Posterior vena cava (tissue), 2 donors: Measurements from ENCODE around the gene SLC38A3. TPM values are rescaled to one million over a fixed set of nuclear protein-coding genes. Genes with fewer than 3 reads are reported as not detected.
"Not testable (repeated sequence)": the region's sequence is repeated elsewhere in the genome, so short reads cannot be mapped to it uniquely, and the experiment has no call there.

Experiments
- DNase-seq: peaks from one replicate; pipeline ENCODE4 v3.0.0-alpha.2; 2020; ENCODE audit warnings: low spot score
- intact Hi-C, 2 donors: fragments of 100-400 bp; cut with DNase I; formaldehyde crosslinking; loops; one replicate each; pipeline versions ENCODE4 v1.14.1 to v1.14.2; 2022 to 2023
- total RNA-seq, 2 donors: library from RNA; stranded (reverse); fragmentation: NEBNext Ultra II Directional; extraction: Animal tissue kit (Norgen Biotek cat#: 25700); gene quantifications; one replicate each; pipeline ENCODE4 v1.2.1, GENCODE V29; 2021
- donor health status: DM: yes; HTN: yes; CAD: no.
- donor health status: DM: yes; HTN: yes; CAD: no.

Gene SLC38A3
- total RNA-seq, 2 donors from 2014 or later: 0.37 to 0.62 TPM

DNA sequence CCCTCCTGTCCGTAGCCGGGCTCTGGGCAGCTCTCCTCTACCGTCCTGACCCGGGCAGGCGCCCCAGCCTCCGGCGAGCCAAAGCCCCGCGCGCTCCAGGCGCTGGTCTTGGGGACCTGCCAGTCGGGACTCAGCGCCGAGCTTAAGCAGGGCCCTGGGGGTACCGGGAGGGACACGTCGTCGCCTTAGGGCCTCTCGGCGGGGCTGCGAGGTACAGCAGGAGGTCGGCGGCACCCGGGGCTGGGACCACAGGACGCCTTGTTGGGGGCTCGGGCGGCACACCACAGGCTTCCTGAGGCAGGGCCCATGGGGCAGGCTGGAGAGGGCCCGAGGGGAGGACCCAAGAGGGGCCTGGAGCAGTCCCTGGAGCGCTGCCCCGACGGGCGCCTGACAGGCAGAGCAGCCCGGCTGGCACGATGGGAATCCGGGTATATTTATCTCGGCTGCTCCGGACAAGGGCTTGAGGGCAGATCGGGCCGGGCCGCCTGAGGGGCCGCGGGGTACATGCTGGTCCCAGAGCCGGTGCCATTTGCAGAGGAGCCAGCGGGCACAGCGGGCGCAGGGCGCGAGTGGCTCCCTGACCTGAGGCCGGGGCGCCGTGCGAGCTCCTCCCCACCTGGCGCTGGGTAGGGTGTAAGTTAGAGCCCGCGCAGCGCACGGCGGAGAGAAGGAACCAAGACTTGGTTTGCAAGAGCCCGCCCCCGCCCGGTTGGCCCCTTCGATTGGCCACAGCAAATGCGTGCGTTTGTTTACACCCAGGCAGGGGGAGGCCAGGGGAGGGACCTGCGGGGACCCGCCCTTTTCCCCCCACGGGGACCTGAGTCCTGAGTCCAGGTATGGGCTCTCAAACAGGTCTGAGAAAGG, 574 bp downstream of the SLC38A3 start:
- no peak for DNase-seq
- intact Hi-C loops: no loop called here

GRCh38 chr3:50207359-50208042, 2.4 kb downstream of the SLC38A3 start:
- intact Hi-C loops: no loop called here
- DNase-seq: no peak

GRCh38 chr3:50208677-50209344, 3.7 kb downstream of the SLC38A3 start:
- no peak for DNase-seq

GRCh38 chr3:50210176-50210509, 5.1 kb downstream of the SLC38A3 start:
- no peak for DNase-seq
- intact Hi-C loops: no loop called here

More at GRCh38 chr3:50208677-50209344, 3.7 kb downstream of the SLC38A3 start:
- intact Hi-C loops: no loop called here

DNA sequence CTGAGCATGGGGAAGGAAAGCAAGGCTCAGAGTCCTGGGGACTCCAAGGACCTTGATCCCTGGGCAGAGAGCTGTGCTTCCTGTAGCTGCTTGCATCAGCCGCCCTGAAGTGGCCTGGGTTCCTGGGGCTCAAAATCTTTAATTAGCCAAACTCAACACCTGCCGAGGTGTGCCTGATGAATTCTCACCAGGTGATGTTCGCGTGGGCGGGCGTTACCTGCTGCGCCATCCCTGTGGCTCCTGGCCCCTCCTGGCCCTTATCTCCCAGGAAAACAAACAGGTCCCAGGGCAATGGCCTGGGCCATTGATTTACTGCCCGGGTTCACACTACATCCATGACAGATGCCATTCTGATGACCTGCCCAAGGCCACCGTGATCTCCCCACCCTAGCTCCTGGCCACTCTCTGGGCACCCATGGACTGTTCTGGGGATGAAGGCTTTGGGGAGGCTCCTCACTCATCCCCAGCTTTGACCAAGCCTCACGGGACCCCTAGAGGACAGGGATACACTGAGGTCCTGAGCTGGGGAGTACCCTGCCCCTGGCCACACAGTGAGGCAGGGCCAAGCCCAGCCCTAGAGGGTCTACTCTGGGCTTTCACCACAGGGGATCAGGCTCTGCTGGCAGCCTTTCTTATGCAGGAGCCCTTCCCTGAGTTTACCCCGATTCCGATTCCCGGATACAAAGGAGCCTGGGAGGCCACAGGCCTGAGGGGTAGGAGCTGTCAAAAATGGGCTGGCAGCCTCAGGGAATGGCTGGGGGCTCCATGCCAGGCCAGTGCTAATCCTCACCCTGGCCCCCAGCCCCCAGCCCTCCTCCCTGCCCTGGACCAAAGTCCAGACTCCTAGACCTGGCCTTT, 5.7 kb downstream of the SLC38A3 start:
- DNase-seq: no peak
- intact Hi-C loops: no loop called here

DNA sequence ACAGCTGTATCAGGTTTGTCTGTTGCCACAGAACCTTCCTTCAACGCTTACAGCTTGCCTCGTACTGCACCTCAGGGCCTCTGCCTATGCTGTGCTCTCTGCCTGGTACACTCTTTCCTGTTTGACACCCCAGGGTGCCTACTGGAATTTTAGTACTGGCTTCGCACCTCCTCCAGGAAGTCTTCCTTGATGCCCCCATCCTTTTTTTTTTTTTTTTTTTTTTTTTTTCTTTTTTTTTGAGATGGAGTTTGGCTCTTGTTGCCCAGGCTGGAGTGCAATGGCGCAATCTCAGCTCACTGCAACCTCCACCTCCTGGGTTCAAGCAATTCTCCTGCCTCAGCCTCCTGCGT, 6.3 kb downstream of the SLC38A3 start:
- intact Hi-C loops, DNase-seq: not testable (repeated sequence)

DNA sequence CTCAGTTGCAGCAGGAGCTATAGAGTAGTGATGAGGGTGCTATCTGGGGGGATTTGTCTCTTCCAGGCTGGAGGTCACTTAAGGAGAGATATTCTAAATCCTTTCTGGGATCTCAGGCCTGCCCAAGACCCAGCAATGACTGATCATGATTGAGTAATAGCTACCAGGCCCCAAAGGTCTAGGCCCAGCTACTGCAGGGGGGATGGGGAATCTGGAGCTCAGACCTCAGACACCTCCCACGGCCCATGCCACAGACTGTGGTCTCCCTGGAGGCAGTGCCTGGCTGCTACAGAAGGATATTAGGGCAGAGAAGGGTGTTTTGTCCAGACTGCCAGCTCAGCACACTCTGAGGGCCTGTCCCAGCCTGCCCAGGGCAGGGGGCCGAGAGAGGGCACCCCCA, 6.9 kb downstream of the SLC38A3 start:
- no peak for DNase-seq
- intact Hi-C loops: loop anchor here in 1 of 2 donors (2.0 kb wide), 1 partner anchor 193 kb away; no protein-coding TSS in a partner anchor

GRCh38 chr3:50212502-50212901, 7.4 kb downstream of the SLC38A3 start:
- no peak for DNase-seq

GRCh38 chr3:50212971-50213370, 7.9 kb downstream of the SLC38A3 start:
- DNase-seq: no peak
- intact Hi-C loops: loop anchor here in 1 of 2 donors (2.0 kb wide), 1 partner anchor 194 kb away; no protein-coding TSS in a partner anchor

More at GRCh38 chr3:50212502-50212901, 7.4 kb downstream of the SLC38A3 start:
- intact Hi-C loops: loop anchor here in 1 of 2 donors (2.0 kb wide), 1 partner anchor 194 kb away; no protein-coding TSS in a partner anchor

GRCh38 chr3:50213373-50213772, 8.3 kb downstream of the SLC38A3 start:
- no peak for DNase-seq
- intact Hi-C loops: loop anchor here in 1 of 2 donors (2.0 kb wide), 1 partner anchor 195 kb away; no protein-coding TSS in a partner anchor

GRCh38 chr3:50214824-50215223, 9.8 kb downstream of the SLC38A3 start:
- no peak for DNase-seq
- intact Hi-C loops: no loop called here

DNA sequence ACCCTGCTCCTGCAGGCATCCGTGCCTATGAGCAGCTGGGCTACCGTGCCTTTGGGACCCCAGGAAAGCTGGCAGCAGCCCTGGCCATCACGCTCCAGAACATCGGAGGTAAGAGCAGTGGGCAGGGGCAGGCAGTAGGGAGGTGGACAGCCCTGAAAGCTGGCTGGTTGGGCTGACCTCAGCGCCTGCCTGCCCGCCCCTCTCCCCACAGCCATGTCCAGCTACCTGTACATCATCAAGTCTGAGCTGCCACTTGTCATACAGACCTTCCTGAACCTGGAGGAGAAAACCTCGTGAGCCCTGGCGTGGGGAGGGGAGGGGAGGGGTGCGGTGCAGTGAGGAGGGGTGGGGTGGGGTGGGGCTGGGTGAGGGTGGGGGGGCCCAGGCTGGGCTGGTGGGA, 10.5 kb downstream of the SLC38A3 start:
- intact Hi-C loops: no loop called here

GRCh38 chr3:50217681-50218080, 12.6 kb downstream of the SLC38A3 start:
- intact Hi-C loops: no loop called here
- no peak for DNase-seq

More for the DNA sequence above, 10.5 kb downstream of the SLC38A3 start:
- DNase-seq: no peak

- no peak for DNase-seq
- intact Hi-C loops: no loop called here
Measured at GRCh38 chr3:50218448-50218847, 13.4 kb downstream of the SLC38A3 start.

- intact Hi-C loops: no loop called here
- no peak for DNase-seq
Measured at GRCh38 chr3:50219285-50219684, 14.2 kb downstream of the SLC38A3 start.

GRCh38 chr3:50220109-50220508, 15.0 kb downstream of the SLC38A3 start:
- intact Hi-C loops: no loop called here
- DNase-seq: no peak

DNA sequence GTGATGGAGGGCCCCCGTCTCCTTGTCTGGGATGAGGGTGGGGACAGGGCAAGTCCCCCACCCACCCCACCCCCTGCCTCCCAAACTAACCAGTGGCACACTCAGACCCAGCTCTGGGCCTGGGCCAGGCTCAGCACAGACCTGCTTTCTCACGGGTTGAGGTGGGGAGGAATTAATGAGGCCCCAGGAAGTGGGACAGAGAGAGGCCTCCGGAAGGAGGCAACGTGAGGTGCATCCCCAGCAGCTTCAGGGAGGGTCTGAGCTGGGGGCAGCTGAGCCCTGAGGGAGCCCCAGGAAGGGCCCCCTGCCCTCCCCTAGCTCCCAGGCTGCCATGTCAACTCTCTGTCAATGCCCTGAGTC, 16.0 kb downstream of the SLC38A3 start:
- no peak for DNase-seq
- intact Hi-C loops: no loop called here

DNA sequence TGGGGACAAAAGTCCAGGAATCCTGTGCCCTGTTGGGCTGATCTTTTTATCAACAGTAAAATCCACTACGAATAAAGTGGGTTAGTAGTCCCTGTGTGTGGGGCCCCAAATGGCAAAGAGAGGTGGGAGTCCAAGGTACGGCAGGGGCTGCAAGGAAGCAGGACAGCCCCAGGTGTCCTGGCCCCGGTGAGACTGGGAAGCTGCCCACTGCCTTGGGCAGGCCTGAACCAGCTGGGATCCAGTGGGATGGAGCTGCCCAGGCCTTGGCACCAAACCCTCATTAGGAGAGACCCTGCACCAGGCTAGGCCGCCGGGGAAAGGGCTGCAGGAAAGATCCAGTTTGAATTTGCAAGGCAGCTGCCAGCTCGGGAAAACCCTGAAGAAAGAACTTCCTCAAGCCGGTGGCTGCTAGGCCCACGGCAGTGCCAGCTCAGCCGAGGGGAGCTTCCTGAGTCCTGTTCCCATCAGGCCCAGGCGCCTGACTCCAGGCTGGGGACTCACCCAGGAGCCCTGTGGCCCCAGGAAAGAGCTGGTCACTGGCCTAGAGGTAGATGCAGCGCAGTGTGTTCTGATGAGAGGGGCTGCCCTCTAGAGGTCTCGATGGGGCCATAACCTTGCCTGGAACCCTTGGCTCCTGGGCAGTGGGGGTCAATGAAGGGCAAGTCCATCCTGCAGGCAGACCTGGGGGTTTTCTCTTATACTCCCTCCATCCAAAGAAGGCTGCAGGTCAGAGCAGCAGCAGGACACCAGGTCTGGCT, 16.5 kb downstream of the SLC38A3 start:
- DNase-seq: no peak
- intact Hi-C loops: no loop called here

DNA sequence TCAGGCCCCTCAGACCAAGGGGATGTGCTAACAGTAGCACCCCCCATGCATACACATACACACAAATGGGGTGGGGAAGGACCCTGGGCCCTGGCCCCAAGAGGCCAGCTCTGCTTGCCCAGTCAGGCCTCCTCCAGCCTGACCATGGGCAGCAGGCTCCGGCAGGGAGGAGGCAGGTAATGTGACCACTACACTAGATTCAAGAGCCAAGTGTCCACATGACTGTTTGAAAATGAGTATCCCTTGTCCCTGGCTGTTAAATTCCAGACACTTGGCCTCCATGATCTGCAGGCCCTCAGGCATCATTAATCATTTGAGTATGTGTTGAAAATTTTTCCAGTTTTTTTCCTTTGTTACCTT, 17.1 kb downstream of the SLC38A3 start:
- no peak for DNase-seq
- intact Hi-C loops: no loop called here
